Omental fat pad (tissue), 4 donors: ENCODE measurements around the gene FBXO21. TPM values are rescaled to one million over a fixed set of nuclear protein-coding genes. Genes with fewer than 3 reads are reported as not detected.

Experiments
- ATAC-seq: fragments of 150-250 bp; one replicate; pipeline ENCODE4 v1.9.1; 2016; ENCODE audit warnings: mild to moderate bottlenecking, moderate library complexity; ENCODE audit not compliant: low FRiP score
- DNase-seq: peaks from one replicate; pipeline ENCODE4 v3.0.0-alpha.2; 2019; ENCODE audit warnings: low spot score
- total RNA-seq, 4 donors: library from RNA; depleted of rRNA; stranded (reverse); fragments of >200 nt; gene quantifications; one replicate each; pipeline ENCODE4 v1.1.0, GENCODE V29; 2016
- TF ChIP-seq, protein P1 (sequence below), 3 donors: fragments of 450-650 bp; IDR thresholded peaks; one replicate each; pipeline ENCODE4 v1.5.1; 2016 to 2017; ENCODE audit warnings: antibody characterized with exemption in 3 of 3, mild to moderate bottlenecking in 3 of 3, moderate library complexity in 2 of 3

FBXO21 gene
- total RNA-seq, 4 donors from 2014 or later, result 45.0 to 74.2 (median 62.2) TPM

DNA sequence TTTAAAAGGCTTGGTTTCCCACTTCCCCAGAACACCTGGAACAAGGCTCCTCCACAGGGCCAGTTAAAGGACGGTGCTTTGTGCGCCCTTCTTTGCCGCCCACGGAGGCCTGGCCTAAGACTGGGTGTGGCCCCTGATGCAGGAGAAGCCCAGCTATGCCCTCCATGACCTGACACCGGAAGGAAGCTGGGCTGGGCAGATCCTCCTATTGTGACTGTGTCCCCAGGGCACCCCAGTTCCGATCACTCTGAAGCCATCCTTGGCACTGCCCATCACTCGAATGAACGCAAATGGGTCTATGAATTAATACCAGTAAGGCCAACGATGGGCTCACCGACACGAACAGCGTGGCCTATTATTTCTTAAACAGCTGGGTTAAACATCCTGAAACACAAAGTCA is 42.6 kb downstream of the FBXO21 start:
- ATAC-seq (no peak), DNase-seq (no peak)
- TF ChIP-seq, protein P1, sequence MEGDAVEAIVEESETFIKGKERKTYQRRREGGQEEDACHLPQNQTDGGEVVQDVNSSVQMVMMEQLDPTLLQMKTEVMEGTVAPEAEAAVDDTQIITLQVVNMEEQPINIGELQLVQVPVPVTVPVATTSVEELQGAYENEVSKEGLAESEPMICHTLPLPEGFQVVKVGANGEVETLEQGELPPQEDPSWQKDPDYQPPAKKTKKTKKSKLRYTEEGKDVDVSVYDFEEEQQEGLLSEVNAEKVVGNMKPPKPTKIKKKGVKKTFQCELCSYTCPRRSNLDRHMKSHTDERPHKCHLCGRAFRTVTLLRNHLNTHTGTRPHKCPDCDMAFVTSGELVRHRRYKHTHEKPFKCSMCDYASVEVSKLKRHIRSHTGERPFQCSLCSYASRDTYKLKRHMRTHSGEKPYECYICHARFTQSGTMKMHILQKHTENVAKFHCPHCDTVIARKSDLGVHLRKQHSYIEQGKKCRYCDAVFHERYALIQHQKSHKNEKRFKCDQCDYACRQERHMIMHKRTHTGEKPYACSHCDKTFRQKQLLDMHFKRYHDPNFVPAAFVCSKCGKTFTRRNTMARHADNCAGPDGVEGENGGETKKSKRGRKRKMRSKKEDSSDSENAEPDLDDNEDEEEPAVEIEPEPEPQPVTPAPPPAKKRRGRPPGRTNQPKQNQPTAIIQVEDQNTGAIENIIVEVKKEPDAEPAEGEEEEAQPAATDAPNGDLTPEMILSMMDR (IDR thresholded peaks at IDR 0.05), result no peak

DNA sequence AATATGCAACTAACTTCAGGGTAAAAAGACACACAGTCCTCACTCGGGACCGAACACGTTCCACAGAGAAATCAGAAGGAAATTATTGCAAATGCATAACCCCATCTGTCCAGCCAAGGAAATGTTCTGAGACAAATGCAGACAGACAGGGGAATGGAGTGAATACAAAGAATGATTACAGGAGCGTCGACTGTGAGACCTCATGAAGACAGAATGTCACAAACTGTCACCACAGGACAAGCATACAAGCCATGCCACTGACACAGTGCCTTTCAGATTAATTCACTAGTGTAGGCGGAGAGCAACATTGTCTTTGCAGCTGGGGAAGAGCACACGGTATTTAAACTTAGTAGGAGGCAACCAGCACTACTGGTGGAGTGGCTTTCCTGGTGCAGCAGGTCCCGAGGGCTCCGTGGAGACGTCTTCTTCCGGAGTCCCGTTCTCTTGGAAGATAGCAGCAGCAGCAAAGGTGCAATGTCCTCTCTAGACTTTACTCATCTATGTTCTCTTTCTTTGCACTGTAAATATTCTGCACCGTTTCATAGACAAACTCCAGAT is 44.6 kb downstream of the FBXO21 start:
- TF ChIP-seq, protein P1 (IDR thresholded peaks at IDR 0.05), result no peak
- ATAC-seq (no peak), DNase-seq (no peak)

DNA sequence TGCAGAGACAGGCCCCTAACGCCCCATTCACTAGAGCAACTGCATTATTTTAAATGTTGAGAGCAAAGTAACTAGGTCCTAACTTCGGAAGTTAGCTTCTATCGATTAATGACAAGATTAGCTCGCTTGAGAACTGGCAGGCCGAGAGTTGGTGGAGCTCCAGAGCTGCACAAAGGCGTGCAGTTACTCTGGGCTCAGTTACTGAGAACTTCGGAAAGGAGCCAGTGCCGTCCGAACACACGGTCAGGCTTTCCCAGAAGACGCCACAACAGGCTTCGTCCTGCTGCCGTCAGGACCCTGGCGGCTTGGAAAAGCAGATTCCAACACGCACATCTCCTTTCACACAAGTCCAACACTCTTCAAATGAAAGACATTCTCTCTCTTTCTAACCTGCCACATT is 45.7 kb downstream of the FBXO21 start:
- TF ChIP-seq, protein P1 (IDR thresholded peaks at IDR 0.05), result no peak
- DNase-seq (no peak), ATAC-seq (no peak)

DNA sequence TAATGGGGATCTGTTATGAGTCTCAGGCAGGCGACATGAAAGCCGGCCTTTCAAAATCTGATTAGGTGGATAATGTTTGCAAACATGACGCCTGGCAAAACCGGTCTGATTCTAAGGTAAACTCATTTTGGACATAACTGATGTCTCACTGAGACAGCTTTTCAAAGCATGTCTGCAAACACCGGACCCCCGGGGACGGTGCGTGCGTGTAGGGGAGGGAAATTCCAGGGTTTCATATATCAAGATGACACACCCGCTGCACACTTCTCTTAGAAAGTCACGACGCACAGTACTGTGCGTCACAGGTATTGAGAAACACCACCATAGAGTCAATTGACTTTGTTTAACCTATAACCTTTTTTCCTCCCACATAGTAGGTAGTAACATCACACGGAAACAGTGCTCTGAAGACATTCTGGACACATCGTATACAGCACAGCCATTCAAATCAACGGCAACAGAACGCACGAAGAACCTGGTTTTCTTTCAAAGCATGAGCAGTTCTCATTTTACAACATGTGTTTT is 47.2 kb downstream of the FBXO21 start:
- DNase-seq (no peak), ATAC-seq (peak; percentile 90)
- TF ChIP-seq, protein P1 (IDR thresholded peaks at IDR 0.05), result no peak

DNA sequence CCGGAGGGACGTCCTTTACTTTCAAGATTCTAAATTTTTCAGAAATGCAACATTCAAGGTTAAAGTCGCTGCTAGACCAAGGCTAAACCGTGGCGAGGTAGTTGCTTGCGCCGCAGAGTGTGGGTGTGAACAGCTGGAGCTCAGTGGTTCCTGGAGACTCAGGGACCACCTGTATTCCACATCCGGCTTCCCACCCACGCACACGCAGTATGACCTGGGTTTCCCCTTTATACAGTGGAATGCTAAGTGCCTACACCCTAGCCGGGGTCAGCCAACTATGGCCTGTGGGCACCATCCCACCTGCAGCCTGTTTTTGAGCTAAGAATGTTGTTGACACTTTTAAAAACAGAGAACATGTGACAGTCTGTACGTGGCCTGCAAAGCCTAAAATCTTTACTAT is 48.2 kb downstream of the FBXO21 start:
- DNase-seq, result no peak
- TF ChIP-seq, protein P1 (IDR thresholded peaks at IDR 0.05), result no peak
- ATAC-seq, result no peak

DNA sequence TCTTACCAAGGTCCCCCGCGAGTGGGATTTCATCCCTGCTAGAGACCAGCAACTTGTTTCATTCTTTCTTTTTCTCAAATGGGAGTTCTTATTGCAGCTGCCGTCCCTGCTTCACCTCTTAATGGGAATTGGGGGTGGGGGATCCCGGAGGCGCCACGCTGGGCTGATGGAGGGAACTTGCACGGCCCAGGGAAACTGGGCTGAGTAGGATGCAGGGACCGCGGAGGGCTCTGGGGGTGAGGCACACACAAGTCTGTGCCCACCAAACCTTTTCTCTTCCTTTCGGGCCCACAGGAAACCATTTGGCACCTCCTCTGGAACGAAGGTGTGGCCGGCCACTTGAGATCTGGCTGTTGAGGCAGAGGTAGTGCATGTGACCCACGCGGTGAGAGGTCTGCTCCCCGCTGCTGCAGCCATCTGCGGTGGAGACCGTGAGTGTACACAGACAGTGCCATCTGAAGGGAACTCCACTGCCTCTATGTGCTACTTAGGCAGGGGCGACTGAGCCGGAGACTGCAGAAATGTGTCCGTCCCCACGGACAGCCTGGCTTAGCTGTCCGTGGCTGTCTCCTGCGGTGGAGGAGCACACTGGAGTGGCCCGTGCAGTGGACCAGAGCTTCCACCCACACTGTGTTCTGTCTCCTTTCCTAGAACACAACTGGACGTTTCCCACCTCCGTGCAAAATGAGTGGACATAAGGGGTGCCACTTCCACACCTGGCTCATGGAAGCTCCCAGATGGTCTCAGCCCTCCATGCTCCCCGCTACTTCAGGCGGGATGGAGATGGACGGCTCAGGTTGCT is 49.0 kb downstream of the FBXO21 start:
- DNase-seq (no peak), ATAC-seq (no peak)
- TF ChIP-seq, protein P1 (IDR thresholded peaks at IDR 0.05), result no peak
